Uterus (tissue), 4 donors: ENCODE data around the gene C3orf38. TPM values are rescaled to one million over a fixed set of nuclear protein-coding genes. Genes with fewer than 3 reads are reported as not detected.

Experiments used
- DNase-seq, 2 donors: peaks; one replicate each; pipeline ENCODE4 v3.0.0-alpha.2; 2019 to 2020
- H3K27ac ChIP-seq, 2 donors: fragments of 200-600 bp; sonication (generic); 1 replicate in 1 of 2; 2 replicates in 1 of 2; pipeline ENCODE4 v1.5.1; 2016 to 2018
- H3K27me3 ChIP-seq, 2 donors: fragments of 200-600 bp; sonication (generic); one replicate each; pipeline ENCODE4 v1.5.1; 2018 to 2019; ENCODE audit warnings: control low read depth in 1 of 2
- H3K36me3 ChIP-seq, 2 donors: fragments of 200-600 bp; sonication (generic); one replicate each; pipeline ENCODE4 v1.5.1; 2019; ENCODE audit warnings: control low read depth in 1 of 2
- H3K4me1 ChIP-seq, 2 donors: fragments of 200-600 bp; sonication (generic); one replicate each; pipeline ENCODE4 v1.5.1; 2018 to 2019; ENCODE audit warnings: control low read depth in 1 of 2
- H3K4me3 ChIP-seq, 2 donors: fragments of 200-600 bp; sonication (generic); 1 replicate in 1 of 2; 2 replicates in 1 of 2; pipeline ENCODE4 v1.5.1; 2018 to 2019; ENCODE audit warnings: mild to moderate bottlenecking in 1 of 2
- H3K9me3 ChIP-seq, 2 donors: fragments of 200-600 bp; sonication (generic); one replicate each; pipeline ENCODE4 v1.5.1; 2019; ENCODE audit warnings: control low read depth in 1 of 2
- CTCF ChIP-seq, 4 experiments: fragments of 200-600 bp in 2 of 4; fragments of 450-650 bp in 2 of 4; sonication (generic) in 2 of 4; IDR thresholded peaks; one replicate each; pipeline ENCODE4 v1.5.1; 2016 to 2019; ENCODE audit warnings: antibody characterized with exemption in 4 of 4, mild to moderate bottlenecking in 2 of 4, moderate library complexity in 1 of 4
- POLR2A ChIP-seq, 2 donors: fragments of 450-650 bp; IDR thresholded peaks; one replicate each; pipeline ENCODE4 v1.6.1; 2016; ENCODE audit warnings: antibody characterized with exemption in 2 of 2, mild to moderate bottlenecking in 1 of 2, moderate library complexity in 1 of 2
- intact Hi-C: fragments of 100-400 bp; cut with DNase I; formaldehyde crosslinking; loops from one replicate; pipeline ENCODE4 v1.15.1; 2023; ENCODE audit warnings: low total_unique reads
- total RNA-seq, 4 donors: library from RNA; depleted of rRNA in 3 of 4; stranded (reverse); fragments of >200 nt in 3 of 4; gene quantifications; one replicate each; pipeline versions ENCODE4 v1.1.0 to v1.2.4, GENCODE V29; 2014 to 2023
- donor health status: DM: yes; HTN: yes; CAD: no.

The C3orf38 gene
- total RNA-seq, 4 donors from 2014 or later = 6.9 to 60.2 (median 19.0) TPM

GRCh38 chr3:88189361-88189810 lies 39.6 kb downstream of the C3orf38 start:
- Histone ChIP-seq H3K4me1 (no peaks in the 10 kb centered on the region), H3K27me3 (no peaks in the 10 kb centered on the region), H3K36me3 (no peaks in the 10 kb centered on the region), H3K4me3 (no peak overlapping the region), H3K27ac (no peak overlapping the region), H3K9me3 (no peaks in the 10 kb centered on the region)
- intact Hi-C loops = no loop called here
- DNase-seq = no peak
- TF ChIP-seq CTCF (IDR thresholded peaks at IDR 0.05) = no peak
- no peak for TF ChIP-seq POLR2A (IDR thresholded peaks at IDR 0.05)

GRCh38 chr3:88191872-88192409 lies 42.2 kb downstream of the C3orf38 start:
- TF ChIP-seq CTCF (IDR thresholded peaks at IDR 0.05) = no peak
- TF ChIP-seq POLR2A (IDR thresholded peaks at IDR 0.05) = no peak
- intact Hi-C loops = no loop called here
- H3K4me1 ChIP-seq = no peaks in the 10 kb centered on the region

GRCh38 chr3:88192631-88193030 lies 42.9 kb downstream of the C3orf38 start:
- no peak overlapping the region for H3K27ac ChIP-seq
- H3K4me3 ChIP-seq = no peak overlapping the region
- H3K9me3 ChIP-seq = no peaks in the 10 kb centered on the region
- no peak for TF ChIP-seq POLR2A (IDR thresholded peaks at IDR 0.05)
- TF ChIP-seq CTCF (IDR thresholded peaks at IDR 0.05) = no peak
- H3K4me1 ChIP-seq = no peaks in the 10 kb centered on the region
- no peak for DNase-seq
- H3K36me3 ChIP-seq = no peaks in the 10 kb centered on the region
- H3K27me3 ChIP-seq = no peaks in the 10 kb centered on the region
- intact Hi-C loops = no loop called here

More at GRCh38 chr3:88191872-88192409, 42.2 kb downstream of the C3orf38 start:
- H3K27ac ChIP-seq = no peak overlapping the region
- H3K9me3 ChIP-seq = no peaks in the 10 kb centered on the region
- no peak overlapping the region for H3K4me3 ChIP-seq
- DNase-seq = no peak
- H3K27me3 ChIP-seq = no peaks in the 10 kb centered on the region
- H3K36me3 ChIP-seq = no peaks in the 10 kb centered on the region

GRCh38 chr3:88195951-88196434 lies 46.2 kb downstream of the C3orf38 start:
- peaks cover 0 to under 1% of the 10 kb centered on the region in 2 donors for H3K36me3 ChIP-seq
- no peak for TF ChIP-seq POLR2A (IDR thresholded peaks at IDR 0.05)
- TF ChIP-seq CTCF (IDR thresholded peaks at IDR 0.05) = no peak
- H3K27ac ChIP-seq = no peak overlapping the region
- intact Hi-C loops = no loop called here
- no peaks in the 10 kb centered on the region for H3K4me1 ChIP-seq
- no peaks in the 10 kb centered on the region for H3K27me3 ChIP-seq
- no peak overlapping the region for H3K4me3 ChIP-seq
- H3K9me3 ChIP-seq = no peaks in the 10 kb centered on the region
- DNase-seq = no peak

- no peak for DNase-seq
- H3K36me3 ChIP-seq = peaks cover 0 to 3% of the 10 kb centered on the region in 2 donors
- H3K4me1 ChIP-seq = no peaks in the 10 kb centered on the region
- no peak for TF ChIP-seq CTCF (IDR thresholded peaks at IDR 0.05)
- no peak for TF ChIP-seq POLR2A (IDR thresholded peaks at IDR 0.05)
- no peaks in the 10 kb centered on the region for H3K27me3 ChIP-seq
- no peak overlapping the region for H3K27ac ChIP-seq
- intact Hi-C loops = no loop called here
- H3K4me3 ChIP-seq = no peak overlapping the region
- H3K9me3 ChIP-seq = no peaks in the 10 kb centered on the region
Measured at GRCh38 chr3:88198121-88198520, 48.4 kb downstream of the C3orf38 start.
